Spleen (tissue), 7 donors: ENCODE results near the gene ZNF26.

Source experiments
- CTCF ChIP-seq, 11 experiments: fragments of 200-600 bp in 7 of 11; fragments of 450-650 bp in 4 of 11; sonication (generic) in 4 of 11; IDR thresholded peaks in 8 of 11; conservative IDR thresholded peaks in 3 of 11; 1 replicate in 7 of 11; 2 replicates in 4 of 11; pipeline versions ENCODE4 v1.4.0 to v1.8.0; 2016 to 2021; ENCODE audit warnings: antibody characterized with exemption in 11 of 11, inconsistent platforms in 4 of 11, mild to moderate bottlenecking in 1 of 11
- POLR2AphosphoS5 ChIP-seq, 3 donors: sonication (generic); formaldehyde crosslinking; IDR thresholded peaks; one replicate each; pipeline ENCODE4 v1.5.1; 2017; ENCODE audit warnings: antibody characterized with exemption in 3 of 3
- donor health status: DM: no; HTN: no; CAD: no; lungs with moderate emphysema.
- donor health status: DM: no; HTN: no; CAD: no.
- donor health status: DM: no; HTN: no; CAD: no.

- no peak for TF ChIP-seq POLR2AphosphoS5 (IDR thresholded peaks at IDR 0.05)
- TF ChIP-seq CTCF (IDR thresholded peaks at IDR 0.05 in 8 of 11, conservative IDR thresholded peaks at IDR 0.05 in 3 of 11), result no peak
Observed at GRCh38 chr12:132972374-132972773, 13.8 kb upstream of the ZNF26 start.
